HEK293T (cell line): ENCODE data around the gene STRADB.

Source experiments
- ARNT ChIP-seq: fragments of 450-650 bp; IDR thresholded peaks from 2 replicates; pipeline ENCODE4 v1.6.1; 2017; ENCODE audit warnings: mild to moderate bottlenecking
- CTBP1 ChIP-seq: fragments of 450-650 bp; IDR thresholded peaks from 2 replicates; pipeline ENCODE4 v1.6.1; 2016; ENCODE audit warnings: borderline replicate concordance
- ELF4 ChIP-seq: fragments of 450-650 bp; IDR thresholded peaks from 2 replicates; pipeline ENCODE4 v1.6.1; 2017; ENCODE audit warnings: antibody characterized with exemption
- SP1 ChIP-seq: fragments of 450-650 bp; IDR thresholded peaks from 2 replicates; pipeline ENCODE4 v1.6.1; 2017
- SUZ12 ChIP-seq: fragments of 450-650 bp; IDR thresholded peaks from 2 replicates; pipeline ENCODE4 v1.6.1; 2016; ENCODE audit warnings: mild to moderate bottlenecking

DNA sequence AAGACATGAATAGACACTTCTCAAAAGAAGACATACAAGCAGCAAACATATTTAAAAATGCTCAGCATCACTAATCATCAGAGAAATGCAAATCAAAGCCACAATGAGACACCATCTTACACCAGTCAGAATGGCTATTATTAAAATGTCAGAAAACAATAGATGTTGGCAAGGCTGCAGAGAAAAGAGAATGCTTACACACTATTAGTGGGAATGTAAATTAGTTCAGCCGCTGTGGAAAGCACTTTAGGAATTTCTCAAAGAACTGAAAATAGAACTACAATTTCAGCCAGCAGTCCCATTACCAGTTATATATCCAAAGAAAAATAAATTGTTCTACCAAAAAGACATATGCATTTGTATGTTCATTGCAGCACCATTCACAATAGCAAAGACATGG, 61.7 kb downstream of the STRADB start:
- TF ChIP-seq SUZ12 (no peak), SP1 (no peak), ELF4 (no peak), ARNT (no peak), CTBP1 (no peak)
